GM21528 (cell line): ENCODE data around the gene VAV2.

Experiments
- ATAC-seq: cut with Tn5 transposase; IDR thresholded peaks from one replicate; pipeline ENCODE4 v1.9.1; 2021; ENCODE audit warnings: mild to moderate bottlenecking, moderate library complexity; ENCODE audit not compliant: unreplicated experiment, low FRiP score

The VAV2 gene

DNA sequence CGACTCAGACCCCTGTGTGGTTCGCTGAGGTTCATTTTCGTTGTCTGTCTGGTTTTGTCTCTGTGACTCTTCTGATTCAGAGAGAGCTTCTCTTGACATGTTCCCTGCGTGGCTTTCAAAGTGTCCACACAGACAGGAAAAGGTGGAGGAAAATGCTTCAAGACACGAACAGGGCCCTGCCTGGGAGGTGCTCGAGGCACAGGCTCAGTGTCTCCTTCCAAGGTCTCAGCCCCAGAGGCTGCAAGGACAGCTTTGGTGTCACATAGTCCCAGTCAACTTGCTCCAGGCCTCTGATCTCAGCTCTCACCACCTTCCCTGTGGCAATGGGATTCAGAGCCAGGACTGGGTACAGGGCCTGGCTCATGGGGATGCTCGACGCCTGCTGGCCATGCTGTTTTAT is 202.3 kb downstream of the VAV2 start:
- ATAC-seq: no peak

DNA sequence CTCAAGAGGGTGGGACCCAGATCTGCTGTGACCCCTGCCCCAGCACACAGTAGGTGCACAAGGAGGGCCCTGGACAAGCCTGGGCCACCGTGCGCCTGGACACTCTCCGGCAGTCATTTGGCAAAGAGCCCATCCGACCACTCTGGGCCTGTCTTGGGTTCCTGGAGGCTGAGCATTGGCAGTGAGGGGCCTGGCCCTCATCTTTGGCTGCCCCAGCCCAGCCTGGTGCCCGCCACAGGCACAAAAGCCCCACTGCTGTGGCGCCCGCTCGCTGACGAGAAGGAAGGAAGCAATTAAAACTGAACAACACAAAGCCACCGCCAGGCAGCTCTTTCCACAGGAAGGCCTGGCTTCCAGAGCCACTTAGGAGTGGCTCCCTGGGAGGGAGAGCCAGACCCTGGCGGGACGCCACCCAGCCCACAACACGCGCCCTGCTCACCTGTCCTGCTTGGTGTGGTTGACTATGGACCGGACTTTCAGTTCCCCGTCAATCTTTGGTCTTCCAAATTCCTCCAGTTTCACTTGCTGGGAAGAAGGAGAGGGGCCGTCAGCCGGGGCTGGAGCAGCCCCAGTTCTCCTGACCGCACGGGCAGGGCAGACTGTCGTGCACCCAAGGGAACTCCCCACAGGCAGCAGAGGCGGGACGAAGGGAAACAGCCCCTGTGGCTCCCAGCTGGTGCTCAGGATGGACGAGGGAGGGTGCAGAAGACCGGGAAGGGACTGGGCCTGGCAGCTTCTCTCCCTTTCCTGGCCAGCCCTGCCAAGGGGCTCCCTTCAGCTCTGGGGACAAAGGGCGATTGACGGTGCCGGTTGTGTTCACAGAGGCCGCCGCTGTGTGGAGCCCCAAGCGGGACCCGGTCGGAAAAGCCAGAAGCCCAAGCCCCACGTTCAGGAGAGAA is 203.1 kb downstream of the VAV2 start:
- ATAC-seq: no peak

DNA sequence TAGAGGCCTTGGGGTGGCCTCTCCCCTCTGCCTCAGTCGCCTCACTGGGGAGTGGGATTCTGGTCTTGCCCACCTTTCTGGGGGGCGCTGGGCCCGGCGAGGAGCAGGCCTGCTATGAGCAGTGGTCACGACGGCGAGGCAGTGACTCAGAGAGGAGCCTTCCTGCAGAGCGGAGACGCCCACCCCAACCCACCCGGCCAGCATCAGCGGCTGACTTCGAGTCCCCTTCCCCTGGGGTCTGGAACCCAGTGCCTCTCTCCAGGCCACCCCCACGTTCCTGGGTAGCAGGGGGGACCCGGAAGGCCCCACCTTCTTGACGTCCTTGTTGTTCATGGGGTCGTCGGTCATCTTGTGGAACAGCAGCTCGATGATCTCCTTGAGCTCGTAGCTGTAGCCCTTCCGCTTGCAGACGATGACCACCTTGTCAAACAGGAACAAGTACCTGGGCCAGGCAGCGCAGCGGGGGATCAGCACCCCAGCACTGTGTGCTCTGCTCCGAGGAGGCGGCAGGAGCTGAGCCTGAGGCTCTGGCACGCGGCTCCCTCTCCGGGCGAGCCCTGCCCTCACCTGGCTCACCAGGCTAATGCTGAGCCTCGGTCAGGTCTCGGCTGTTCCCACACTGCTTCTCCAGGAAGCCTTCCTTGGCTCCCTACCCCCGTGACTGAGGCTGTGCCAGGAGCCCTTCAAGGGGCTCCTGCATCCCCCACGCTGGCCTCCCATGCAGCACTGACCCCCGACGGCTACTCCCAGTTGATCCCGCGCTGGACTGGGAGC is 203.9 kb downstream of the VAV2 start:
- no peak for ATAC-seq

DNA sequence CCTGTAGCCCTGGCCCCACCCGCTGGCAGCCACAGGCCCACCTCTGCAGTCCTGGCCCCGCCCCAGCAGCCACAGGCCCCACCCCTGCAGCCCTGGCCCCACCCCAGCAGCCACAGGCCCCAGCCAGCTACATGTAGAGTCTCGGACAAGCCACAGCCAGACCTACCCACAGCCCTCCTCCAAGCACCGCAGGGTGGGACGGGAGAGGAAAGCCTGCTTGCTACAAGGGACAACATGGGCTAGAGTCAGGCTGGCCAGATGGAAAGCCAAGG is 204.4 kb downstream of the VAV2 start:
- no peak for ATAC-seq

DNA sequence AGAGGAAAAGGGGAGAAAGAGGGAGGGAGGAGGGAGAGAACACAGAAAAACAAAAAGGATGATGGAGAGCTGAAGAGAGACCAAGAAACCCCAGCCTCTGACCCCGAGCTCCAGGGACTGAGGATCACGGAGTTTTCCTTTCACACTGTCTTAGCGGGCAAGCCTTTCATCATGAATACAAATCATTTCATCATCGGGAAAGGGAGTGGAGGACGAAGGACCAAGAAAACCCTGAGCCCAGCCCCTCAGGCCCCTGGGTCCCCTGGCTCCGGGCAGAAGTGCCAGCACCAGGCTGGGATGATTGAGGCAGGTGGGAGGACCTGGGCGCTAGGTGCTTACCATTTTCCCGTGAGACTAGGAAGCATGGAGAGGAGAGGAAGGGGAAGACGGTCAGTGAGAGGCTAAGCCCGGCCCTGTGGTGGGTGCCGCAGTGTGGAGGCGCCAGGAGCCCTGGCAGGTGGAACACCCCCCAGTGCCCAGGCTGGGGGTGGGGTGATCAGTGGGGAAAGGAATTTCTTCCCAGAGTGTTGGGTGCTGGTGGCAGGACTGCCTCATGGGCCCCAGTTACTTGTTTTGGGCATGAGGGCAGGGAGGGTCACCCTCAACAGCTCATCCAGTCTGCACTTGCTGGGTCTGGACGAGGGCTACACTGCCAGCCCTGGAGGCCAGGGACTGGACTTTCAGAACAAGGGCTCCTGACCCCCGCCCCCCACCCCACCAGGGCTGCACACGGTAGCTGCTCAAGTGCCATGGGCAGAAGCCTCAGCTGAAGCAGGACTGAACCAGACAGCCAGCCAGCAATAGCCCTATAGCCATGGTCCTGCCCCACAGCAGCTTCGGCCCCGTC is 205.0 kb downstream of the VAV2 start:
- ATAC-seq: no peak

DNA sequence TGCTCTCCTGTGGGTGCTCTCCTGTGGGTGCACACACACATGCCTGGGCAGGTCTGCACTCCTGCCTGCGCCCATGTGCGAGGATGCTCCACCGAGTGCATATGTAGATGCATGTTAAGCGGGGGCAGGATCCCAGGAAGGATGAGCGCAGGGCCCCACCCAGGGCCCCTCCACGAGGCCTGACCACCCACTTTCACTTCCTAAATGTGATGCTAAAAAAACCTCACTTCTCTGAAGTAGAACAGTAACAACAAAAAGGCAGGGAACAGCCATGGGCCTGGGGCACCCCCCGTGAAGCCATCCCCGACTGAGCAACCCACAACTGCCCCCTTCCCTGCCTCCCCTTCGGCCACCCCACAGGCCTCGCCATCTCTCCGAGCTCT is 205.8 kb downstream of the VAV2 start:
- no peak for ATAC-seq

DNA sequence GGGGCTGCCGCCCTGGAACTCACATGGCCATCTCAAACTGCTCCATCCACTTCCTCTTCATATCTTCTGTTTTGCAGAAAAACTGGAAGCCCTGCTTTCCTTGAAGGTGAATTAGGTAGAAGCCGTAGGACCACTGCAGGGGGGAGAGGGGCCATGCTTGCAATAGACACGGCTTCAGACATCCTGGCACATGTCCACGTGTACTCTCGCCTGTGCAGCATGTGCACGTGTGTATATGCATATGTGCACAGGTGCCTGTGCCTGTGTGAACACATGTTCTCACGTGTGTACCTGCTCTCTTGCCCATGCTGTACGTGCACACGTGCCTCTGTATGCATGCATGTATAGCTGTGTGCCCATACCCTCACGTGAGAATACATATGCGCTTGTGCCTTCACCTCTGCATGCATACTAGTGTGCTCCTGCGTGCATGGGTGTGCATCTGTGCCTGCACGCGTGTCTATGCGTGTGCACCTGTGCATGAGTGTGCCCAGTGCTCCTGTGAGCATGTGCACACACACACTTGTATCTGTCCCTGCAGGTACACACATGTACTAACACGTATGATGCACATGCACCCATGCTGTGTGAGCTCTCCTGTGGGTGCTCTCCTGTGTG is 206.3 kb downstream of the VAV2 start:
- ATAC-seq: no peak

DNA sequence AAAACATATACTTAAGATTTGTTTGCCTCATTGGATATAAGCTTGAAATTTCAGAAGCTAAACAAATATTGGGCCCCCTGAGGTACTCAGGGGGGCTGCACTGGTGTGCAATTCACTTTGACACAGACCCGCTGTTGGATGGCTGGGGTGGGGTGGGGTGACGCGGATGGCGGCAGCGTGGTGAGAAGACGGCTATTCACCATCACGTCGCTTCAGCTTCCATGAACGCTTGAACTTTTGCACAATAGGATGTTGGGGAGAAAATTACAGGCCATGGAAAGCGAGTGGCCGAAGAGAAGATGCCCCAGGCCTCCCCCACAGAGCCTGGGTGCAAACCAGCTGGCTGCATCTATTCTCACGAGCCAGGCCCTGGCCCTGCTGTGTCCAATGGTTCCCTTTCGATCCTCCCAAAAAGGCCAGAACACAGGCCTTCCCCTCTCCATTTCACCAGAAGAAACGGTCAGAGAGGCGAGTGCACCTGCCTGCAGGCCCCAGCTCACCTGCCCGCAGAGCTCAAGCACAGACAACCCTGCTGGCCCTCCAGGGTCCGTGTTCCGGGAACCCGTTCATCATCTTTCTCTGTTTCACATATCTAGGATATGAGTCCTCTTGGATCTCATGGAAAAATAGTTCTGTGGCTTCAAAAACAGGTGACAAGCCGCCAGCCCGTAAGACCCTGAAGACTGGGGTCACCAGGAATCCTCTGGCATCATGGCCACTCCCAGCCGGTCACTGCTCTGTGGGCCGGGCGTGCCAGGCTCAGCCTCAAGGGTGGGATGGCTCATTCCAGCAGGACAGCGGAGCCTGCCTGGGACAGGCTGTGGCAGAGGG is 207.2 kb downstream of the VAV2 start:
- no peak for ATAC-seq

DNA sequence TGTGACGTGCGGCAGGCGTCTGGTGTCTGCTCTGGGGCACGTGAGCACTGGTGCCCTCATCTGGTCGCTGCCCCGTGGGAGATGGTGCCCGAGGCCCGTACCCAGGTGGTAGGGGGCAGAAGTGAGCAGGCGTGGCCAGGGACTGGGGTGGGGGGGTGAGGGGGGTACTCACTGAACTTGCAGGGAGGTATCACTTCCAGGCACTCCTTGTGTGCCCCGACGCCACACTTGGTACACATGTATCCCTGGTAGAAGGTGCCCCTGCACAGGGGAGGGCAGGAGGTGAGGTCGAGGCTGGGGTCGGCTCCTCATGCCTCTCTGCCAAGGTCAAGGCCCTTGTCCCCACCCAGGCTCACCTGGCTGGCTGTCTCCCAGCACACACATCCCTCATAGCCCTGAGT is 208.8 kb downstream of the VAV2 start:
- no peak for ATAC-seq

DNA sequence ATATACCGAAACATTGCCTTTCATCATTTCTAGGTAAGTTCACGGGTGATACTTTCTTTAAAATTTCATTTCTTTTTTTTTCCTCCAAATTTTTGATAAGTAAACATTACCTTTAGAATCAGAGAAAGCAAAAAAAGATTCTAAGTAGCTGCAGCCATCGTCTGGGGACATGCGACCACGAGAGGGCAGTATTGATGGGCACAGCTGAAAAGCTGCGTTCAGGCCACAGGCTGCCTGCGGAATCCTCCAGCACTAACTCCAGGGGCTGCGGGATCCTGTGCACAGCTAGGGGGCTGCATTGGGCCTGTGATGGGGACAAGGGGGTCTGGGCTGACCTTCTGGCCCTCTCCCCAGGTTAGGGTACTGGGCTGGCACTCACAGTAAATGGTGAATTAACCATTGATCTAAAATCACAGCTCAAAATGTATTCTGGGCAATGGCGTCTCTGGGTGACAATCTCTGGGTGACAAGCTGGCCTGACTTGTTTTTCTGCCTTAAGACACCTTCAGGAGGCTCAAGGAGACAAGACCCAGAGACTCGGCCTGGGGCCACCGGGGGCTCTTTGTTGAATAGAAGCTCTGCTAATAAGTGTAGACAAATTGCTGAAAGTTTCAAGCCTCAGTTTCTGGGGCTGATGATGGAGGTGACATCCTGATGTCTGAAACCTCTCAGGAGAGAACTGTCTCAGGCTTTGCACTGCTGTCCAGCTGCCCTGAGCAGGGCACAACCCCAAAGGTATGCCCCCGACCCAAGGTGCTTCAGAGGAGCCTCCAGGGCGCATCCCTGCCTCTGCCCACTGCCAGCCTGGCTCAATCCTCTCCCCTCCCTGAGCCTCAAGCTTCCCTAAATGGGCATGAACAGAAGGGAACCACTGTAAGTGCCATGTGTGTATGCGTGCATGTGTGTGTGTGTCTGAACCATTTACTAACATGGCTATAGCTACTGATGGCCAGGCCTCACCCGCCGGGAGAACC is 209.7 kb downstream of the VAV2 start:
- ATAC-seq: no peak

DNA sequence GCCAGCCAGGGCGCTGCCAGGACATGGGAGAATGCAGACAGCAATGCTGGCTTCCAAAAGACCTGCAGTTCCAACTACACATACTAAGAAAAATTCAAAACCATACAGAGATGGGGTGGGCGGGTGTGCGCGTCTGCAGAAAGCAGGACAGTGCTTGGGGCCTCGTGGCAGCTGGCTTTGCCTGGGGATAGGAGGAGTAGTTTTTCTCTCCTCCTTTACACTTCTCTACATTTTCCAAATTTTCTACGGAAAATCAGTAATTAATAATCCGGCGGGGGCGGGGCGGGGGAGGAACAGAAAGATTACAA is 210.3 kb downstream of the VAV2 start:
- no peak for ATAC-seq

DNA sequence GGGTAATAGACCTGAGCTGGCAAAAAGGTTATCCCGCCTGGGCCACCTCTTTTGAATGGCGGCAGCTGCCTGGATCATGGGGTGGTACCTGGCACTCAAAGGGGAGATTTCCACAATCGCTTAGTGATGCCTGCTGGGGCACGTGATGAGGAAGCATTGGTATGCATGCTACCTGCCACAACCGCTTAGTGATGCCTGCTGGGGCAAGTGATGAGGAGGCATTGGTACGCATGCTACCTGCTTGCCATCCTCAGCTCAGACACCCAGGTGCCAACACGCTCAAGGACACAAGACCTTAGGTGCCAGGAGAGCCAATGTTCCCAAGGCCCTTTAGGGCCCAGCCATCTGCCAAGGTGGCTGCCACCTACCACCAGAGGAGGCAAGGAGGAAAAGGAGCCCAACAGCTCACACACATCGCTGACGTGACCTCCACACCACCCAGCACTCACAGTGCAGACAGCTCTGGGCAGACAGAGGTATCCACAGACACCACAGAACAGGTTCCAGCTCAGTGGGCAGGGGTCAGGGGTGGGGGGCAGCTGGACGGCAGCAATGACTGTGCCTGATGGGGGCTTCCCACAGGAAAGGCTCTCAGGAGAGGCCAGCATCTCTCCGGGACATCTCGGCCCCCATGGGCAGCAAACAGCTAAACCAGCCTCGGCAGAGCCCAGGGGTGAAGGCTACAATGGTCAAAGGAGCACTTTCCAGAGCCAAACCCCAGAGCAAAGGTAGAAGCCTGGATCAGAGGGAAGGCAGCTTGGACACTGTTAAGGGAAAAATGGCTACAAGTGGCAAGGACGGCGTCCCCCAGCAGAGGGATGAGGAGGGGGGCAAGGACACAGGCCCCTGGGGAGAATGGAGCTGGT is 210.9 kb downstream of the VAV2 start:
- ATAC-seq: no peak

DNA sequence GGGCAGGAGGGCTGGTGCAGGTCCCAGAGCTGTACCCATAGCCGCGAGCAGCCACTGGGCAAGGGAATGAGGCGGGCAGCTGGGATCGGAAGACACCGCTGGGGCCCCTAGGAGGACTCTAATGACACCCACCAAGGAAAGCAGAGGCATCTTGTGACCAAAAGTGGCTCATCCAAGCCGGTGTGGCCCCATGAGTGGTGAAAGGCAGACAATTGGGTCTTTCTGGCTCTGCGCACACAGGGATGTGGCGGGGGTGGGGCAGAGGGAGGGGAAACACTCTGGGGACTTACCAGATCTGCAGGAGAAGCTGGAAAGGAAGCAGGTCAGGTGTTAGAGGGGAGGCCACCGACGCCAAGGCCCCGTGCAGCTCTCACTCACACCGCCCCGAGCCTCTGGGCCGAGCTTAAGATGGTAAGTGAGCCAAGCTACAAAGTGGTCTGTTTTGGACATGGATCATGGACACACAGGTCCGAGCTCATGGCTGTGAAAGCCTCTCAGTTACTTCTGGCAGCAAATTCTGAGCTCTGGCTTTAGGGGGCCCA is 211.6 kb downstream of the VAV2 start:
- no peak for ATAC-seq

DNA sequence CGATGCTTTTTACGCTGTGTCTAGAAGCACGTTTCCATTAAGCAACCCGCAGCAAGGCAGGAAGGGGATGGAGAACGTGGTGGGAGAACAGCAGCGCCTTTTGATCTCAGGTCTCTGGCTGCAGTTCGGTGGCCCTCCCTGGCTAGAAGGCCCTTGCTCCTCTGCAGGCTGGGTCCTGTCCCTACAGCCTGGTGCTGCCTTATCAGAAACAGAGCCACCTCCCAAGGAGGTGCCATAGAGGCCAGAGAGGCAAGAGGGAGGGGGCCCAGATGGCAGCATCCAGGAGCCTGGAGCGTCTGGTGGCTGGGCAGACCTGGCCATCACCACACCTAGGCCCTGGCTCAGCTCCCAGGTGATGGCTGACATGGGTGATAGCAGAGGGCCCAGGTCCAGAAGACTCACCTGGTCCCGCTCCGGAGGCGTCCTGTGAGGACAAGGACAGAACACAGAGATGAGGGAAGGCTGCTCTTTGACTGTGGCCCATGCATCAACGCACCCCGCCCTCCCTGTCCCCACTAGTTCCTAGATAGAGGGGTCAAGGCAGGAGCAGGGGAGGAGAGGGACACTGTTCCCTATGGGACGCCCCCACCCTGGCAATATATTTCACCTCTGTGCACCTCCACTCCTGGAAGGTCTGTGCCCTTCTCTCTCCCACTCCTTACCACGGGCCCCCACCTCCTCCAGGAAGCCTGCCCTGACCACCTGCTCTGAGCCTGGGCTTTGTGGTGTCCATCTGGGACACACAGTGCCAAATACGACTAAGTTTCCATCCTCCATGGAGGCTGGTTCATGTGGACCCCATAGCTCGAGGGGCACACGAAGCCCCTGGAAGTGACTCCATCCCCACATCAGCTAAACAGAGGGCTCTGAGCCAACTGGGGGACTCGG is 212.4 kb downstream of the VAV2 start:
- ATAC-seq: no peak

DNA sequence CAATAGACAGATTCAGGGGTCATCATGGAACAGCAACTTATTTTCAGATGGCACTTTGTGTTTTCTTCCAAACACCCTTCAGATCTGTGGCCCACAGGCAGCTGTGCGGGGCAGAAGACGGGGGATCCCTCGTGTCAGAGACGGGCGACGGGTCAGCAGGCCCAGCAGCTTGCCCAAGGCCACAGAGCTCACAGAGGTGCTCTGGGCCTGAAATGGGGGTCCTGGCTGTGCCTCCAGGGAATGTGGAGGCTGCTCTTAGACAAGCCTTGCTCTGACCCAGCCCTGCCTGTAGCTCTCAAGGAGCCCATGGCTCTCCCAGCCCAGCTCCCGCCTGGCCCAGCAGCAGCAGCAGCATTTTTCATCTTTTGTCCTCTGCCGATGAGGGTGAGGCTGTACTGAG is 213.0 kb downstream of the VAV2 start:
- no peak for ATAC-seq

DNA sequence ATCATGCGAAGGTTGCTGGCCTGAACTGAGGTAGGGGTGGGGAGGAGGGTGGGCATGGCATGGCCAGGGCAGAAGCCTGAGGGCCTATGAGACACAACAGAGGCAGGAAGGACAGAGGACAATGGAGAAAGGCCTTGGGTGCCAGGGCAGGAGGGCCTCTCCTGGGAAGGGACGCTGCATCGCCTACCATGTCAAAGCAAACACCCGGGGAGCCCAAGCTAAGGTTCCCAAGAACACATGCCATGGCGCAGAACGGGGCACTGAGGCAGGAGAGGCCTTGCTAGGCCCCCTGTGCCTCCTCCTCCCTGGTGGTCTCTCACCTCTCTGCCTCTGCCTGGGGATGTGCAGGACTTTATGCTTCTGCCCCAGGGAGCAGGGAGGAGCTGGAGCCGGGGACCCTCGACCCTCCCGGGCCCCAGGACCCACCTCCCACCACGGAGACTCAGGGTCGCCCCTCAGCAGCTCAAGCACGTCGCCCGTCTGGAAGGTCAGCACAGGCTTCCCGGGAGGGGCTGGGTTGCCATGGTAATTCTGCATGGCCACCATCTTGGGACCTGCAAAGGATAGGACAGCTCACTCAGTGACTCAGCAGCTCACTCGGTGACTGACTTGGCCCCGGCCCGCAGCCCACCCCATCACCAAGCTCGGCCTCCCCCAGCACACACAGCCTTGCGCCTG is 213.6 kb downstream of the VAV2 start:
- ATAC-seq: no peak
